EL (cell line): ENCODE measurements around the gene CELA1.
A peak's percentile ranks its signal among the peaks of the same experiment; 100 is the strongest.

Experiments
- DNase-seq: peaks from one replicate; pipeline ENCODE4 v3.0.0-alpha.2; 2016

CELA1 gene

GRCh38 chr12:51374361-51374760 lies 27.9 kb upstream of the CELA1 start:
- DNase-seq = no peak

GRCh38 chr12:51373187-51373586 lies 26.7 kb upstream of the CELA1 start:
- DNase-seq = no peak

- DNase-seq = no peak
These were observed 25.5 kb upstream of the CELA1 start for GRCh38 chr12:51372021-51372420.

GRCh38 chr12:51371295-51371953 lies 24.9 kb upstream of the CELA1 start:
- peak; percentile 99 for DNase-seq

DNA sequence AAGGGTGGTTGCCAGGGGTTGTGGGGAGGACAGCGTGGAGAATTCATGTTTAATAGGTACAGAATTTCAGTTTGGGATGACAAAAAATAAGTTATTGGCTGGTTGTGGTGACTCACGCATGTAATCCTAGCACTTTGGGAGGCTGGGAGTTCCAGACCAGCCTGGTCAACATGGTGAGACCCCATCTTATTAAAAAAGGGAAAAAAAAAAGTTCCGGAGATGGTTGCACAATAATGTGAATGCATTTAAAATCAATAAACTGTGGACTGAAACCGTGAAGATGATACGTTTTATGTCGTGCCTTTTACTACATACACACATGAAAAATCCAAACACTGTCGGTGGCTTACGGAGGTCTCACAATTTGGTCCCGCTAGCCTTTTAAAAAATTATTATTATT lies 24.2 kb upstream of the CELA1 start:
- DNase-seq = no peak

- no peak for DNase-seq
These were observed 23.1 kb upstream of the CELA1 start for GRCh38 chr12:51369581-51369980.

DNA sequence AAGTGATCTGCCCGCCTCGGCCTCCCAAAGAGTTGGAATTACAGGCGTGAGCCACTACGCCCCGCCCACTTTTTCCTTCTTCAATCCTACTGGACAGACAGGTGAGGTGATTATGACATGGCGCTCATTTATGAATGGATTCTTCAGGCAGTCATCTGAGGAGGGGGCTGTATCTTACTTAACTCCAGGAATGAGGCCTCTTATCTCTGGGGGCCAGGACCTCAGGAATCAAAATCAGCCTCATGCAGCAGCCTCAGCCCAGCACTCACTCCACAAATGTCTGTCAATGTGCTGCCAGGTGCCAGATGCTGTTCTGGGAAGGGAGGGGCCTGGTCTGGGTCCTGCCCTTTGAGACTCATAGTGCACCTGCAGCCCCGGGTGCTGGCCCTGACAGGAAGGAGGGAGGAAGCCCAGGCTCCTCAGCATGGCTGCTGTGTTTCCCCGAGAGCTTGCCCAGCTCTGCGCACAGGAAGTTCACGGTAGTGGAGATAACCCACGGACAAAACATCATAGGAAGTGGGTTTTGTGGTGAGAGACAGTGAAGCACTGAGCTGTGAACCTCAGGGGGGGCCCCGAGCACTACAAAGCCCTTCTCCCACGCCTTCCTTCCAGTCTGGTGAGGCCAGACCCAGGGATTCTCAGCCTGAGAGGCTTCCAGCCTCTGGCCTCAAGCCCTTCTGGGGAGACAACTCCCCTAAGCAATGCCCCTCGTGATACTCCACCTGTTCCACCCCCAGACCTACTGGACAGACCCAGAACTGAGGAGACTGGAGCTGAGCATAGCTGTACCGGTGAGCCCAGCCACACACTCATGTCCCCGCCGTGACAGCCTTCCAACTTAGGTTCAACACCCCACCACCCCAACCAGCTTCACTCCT lies 22.4 kb upstream of the CELA1 start:
- peak; percentile 38 for DNase-seq

- no peak for DNase-seq
These were observed 18.8 kb upstream of the CELA1 start for GRCh38 chr12:51365276-51365675.

DNA sequence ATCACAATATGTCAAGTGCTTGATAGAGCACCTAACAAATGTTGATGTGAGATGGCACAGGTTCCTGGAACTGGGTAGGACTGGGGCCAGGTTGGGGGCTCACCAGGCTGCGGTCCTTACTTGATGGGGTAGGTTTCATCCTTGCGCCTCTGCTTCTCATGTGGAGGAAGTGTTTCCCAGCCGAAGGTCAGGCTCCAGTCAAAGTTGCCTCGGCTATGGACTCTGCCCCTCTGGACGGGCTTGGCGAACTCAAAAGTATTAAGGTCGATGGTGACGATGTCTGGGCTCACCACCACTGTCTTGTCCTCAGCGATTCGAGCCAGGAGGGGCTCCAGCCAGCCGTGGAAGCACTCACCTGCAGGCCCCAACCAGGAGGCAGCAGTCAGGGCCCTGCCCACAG lies 17.5 kb upstream of the CELA1 start:
- DNase-seq = no peak

GRCh38 chr12:51362747-51363342 lies 16.4 kb upstream of the CELA1 start:
- no peak for DNase-seq

GRCh38 chr12:51362307-51362706 lies 15.8 kb upstream of the CELA1 start:
- DNase-seq = no peak

DNA sequence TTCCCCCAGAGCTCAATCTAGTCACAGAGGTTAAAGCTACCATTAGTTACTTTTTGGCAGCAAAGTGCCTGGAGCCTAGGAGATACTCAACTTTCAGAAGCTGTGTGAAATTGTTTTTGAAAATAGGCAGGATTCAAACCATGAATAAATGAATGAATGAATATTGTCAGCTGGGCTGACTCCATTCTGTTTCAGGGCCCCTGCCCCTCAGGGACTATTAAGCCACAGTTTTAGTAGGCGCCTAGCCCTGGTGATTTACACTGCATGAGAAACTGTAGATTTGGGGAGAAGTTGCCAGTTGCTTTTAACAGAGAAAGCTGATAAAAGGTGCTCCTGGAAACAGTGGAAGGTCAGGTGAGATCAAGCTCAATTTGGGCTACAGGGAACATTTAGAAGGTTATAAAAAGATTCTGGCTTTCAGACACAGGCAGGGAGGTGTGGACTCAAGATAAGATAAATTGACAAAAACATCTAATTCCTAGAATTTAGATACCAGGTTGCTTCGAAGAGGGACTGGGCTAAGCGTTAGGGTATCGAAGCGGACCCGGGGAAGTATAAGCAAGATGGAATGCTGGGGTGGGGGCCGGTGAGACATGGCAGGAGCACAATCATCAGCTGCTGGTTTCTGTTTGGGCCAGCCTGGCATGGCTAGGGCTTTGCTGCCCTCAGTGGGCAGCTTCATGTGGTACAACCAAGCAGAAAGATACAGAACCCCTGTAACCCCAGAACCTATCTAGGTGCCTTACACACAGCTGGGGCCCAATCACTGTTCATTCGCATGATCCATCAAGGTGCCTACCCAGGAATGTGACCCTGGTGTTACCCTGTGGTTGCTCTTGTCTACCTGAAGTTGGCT lies 14.9 kb upstream of the CELA1 start:
- DNase-seq = no peak

DNA sequence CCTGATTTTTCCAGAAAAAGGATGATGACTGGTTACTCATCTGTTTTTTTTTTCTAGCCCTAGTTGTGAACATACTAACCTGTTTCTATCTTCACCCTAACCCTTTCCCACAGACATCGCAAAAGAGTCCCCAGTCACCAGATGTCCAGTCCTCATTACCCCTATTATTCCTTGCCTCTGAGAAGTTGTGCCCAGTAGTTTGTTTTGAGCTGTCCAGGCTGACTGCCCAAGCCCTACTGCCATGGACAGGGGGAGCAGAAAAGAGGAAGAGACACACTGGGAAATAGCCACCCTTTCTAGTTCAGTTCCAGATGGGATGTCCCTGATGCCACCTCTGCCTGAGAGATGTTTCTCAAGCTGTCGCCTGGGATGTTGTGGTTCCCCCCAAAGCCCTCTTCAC lies 13.8 kb upstream of the CELA1 start:
- no peak for DNase-seq

- DNase-seq = no peak
These were observed 13.4 kb upstream of the CELA1 start for GRCh38 chr12:51359851-51360250.

- DNase-seq = no peak
These were observed 12.0 kb upstream of the CELA1 start for GRCh38 chr12:51358496-51358895.

- no peak for DNase-seq
These were observed 11.0 kb upstream of the CELA1 start for GRCh38 chr12:51357374-51358047.

- peak; percentile 61 for DNase-seq
These were observed 5.5 kb upstream of the CELA1 start for GRCh38 chr12:51351913-51352532.

DNA sequence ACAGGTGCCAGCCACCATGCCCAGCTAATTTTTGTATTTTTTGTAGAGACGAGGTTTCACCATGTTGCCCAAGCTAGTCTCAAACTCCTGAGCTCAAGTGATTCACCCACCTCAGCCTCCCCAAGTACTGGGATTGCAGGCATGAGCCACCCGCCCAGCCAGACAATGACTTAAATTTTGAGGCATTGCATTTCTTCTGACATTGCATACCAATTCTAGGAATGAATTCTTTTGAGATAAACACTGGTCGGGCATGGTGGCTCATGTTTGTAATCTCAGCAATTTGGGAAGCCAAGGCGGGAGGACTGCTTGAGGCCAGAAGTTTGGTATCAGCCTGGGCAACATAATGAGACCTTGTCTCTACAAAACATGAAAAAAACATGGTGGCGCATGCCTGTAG lies 2.5 kb upstream of the CELA1 start:
- DNase-seq = peak; percentile 73

DNA sequence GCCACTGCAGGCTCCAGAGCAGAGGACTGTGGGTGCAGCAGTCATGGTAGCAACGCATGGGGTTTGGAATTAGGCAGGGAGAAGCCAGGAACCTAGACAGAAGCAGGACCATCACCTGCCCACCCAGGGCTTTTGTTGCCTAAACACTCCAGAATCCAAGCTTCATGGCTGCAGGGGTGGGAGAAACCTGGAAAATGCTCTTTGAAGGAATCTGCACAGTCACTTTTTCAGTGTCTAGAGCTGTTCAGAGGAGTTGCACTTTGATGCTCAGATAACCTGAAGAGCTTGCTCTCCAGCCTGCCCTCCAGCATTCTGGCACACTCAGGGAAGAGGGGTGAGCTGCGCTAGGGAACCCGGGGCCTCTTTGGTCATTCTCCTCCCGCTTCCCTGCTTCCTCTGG lies 1.6 kb upstream of the CELA1 start:
- no peak for DNase-seq

GRCh38 chr12:51345681-51346080 lies 798 bp downstream of the CELA1 start:
- peak; percentile 40 for DNase-seq

GRCh38 chr12:51343201-51343600 lies 3.3 kb downstream of the CELA1 start:
- DNase-seq = no peak

DNA sequence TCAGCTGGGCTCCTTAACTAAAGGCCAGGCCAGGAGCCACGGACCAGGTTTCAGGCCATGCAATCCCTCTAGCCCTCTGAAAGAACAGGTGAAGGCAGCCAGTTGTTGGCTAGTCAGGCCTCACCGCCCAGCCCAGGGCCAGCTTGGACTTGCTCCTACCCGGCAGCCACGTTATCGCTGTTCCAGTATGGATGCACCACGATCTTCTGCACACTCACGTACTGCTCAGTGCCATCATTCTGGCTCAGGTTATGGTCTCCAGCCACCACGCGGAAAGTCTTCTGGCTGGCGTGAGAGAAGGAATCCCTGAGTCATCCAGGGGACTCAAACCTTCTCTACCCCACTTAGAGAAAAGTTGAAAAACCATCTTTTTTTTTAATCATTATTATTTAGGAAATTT lies 4.1 kb downstream of the CELA1 start:
- DNase-seq = no peak
